Activated CD4-positive, alpha-beta T cell treated with anti-CD3 and anti-CD28 coated beads, Interleukin-2, Interleukin-6, amounts not matched to agents 100 ng/mL and 50 ng/mL, durations not matched to agents 16 hours and 8 hours (primary cell): ENCODE data around the gene STPG4.
"Not testable (repeated sequence)": the region's sequence is repeated elsewhere in the genome, so short reads cannot be mapped to it uniquely, and the experiment has no call there.

Source experiments
- DNase-seq: peaks from one replicate; pipeline ENCODE4 v3.0.0-alpha.2; 2020

STPG4 gene

GRCh38 chr2:47155091-47155876 is at the start of gene STPG4:
Gene STPG4, minus strand, starts transcription at chr2:47155308. Its CDS starts 57 bp downstream, at chr2:47155251.
- DNase-seq: no peak

- no peak for DNase-seq
These were observed 49.6 kb upstream of the STPG4 start for GRCh38 chr2:47204691-47205090.

- no peak for DNase-seq
These were observed 48.9 kb upstream of the STPG4 start for GRCh38 chr2:47203995-47204394.

GRCh38 chr2:47201224-47201623 is 46.1 kb upstream of the STPG4 start:
- DNase-seq: no peak

GRCh38 chr2:47198985-47199451 is 43.9 kb upstream of the STPG4 start:
- no peak for DNase-seq

GRCh38 chr2:47196499-47196898 is 41.4 kb upstream of the STPG4 start:
- DNase-seq: no peak

- DNase-seq: no peak
These were observed 40.9 kb upstream of the STPG4 start for GRCh38 chr2:47196046-47196445.

GRCh38 chr2:47195148-47195547 is 40.0 kb upstream of the STPG4 start:
- DNase-seq: no peak

GRCh38 chr2:47194410-47194809 is 39.3 kb upstream of the STPG4 start:
- no peak for DNase-seq

GRCh38 chr2:47193607-47194006 is 38.5 kb upstream of the STPG4 start:
- no peak for DNase-seq

- DNase-seq: no peak
These were observed 35.2 kb upstream of the STPG4 start for GRCh38 chr2:47190188-47190881.

- no peak for DNase-seq
These were observed 34.5 kb upstream of the STPG4 start for GRCh38 chr2:47189635-47190034.

GRCh38 chr2:47187069-47187468 is 32.0 kb upstream of the STPG4 start:
- no peak for DNase-seq

GRCh38 chr2:47186351-47186750 is 31.2 kb upstream of the STPG4 start:
- no peak for DNase-seq

GRCh38 chr2:47185098-47185497 is 30.0 kb upstream of the STPG4 start:
- not testable (repeated sequence) for DNase-seq

GRCh38 chr2:47181176-47181575 is 26.1 kb upstream of the STPG4 start:
- DNase-seq: no peak

- no peak for DNase-seq
These were observed 25.4 kb upstream of the STPG4 start for GRCh38 chr2:47180531-47180930.

GRCh38 chr2:47179388-47179787 is 24.3 kb upstream of the STPG4 start:
- no peak for DNase-seq

- DNase-seq: no peak
These were observed 23.2 kb upstream of the STPG4 start for GRCh38 chr2:47178341-47178740.

GRCh38 chr2:47177043-47177565 is 22.0 kb upstream of the STPG4 start:
- no peak for DNase-seq

GRCh38 chr2:47174733-47175361 is 19.7 kb upstream of the STPG4 start:
- DNase-seq: peak; percentile 52

GRCh38 chr2:47173986-47174732 is 19.1 kb upstream of the STPG4 start:
- DNase-seq: no peak
